Loucy (cell line): Measurements from ENCODE around the gene MAP3K20.

Source experiments
- H2AFZ ChIP-seq: fragments of 200-600 bp; sonication (generic); 2 replicates; pipeline ENCODE4 v1.6.0; 2016; ENCODE audit warnings: antibody characterized with exemption, mild to moderate bottlenecking, low read length, moderate library complexity
- H3F3A ChIP-seq: fragments of 200-600 bp; 2 replicates; pipeline ENCODE4 v1.6.0; 2016; ENCODE audit warnings: antibody characterized with exemption, low read depth, mild to moderate bottlenecking
- H3K27me3 ChIP-seq: fragments of 200-600 bp; sonication (generic); 2 replicates; pipeline ENCODE4 v1.6.1; 2014; ENCODE audit warnings: low read length, mild to moderate bottlenecking; ENCODE audit not compliant: insufficient read depth, poor library complexity, severe bottlenecking
- H3K36me3 ChIP-seq: fragments of 200-600 bp; sonication (generic); 2 replicates; pipeline ENCODE4 v1.6.1; 2016; ENCODE audit warnings: low read length; ENCODE audit not compliant: insufficient read depth
- H3K4me1 ChIP-seq: fragments of 200-600 bp; sonication (generic); 2 replicates; pipeline ENCODE4 v1.5.1; 2014; ENCODE audit warnings: low read length, mild to moderate bottlenecking; ENCODE audit not compliant: insufficient read depth, poor library complexity, severe bottlenecking
- H3K4me2 ChIP-seq: fragments of 200-600 bp; sonication (generic); 2 replicates; pipeline ENCODE4 v1.6.0; 2014; ENCODE audit warnings: antibody characterized with exemption, low read length, low read depth, mild to moderate bottlenecking; ENCODE audit not compliant: poor library complexity, severe bottlenecking
- H3K4me3 ChIP-seq: fragments of 200-600 bp; sonication (generic); 2 replicates; pipeline ENCODE4 v1.5.1; 2014; ENCODE audit warnings: low read length, mild to moderate bottlenecking, mixed read lengths; ENCODE audit not compliant: poor library complexity, severe bottlenecking
- H3K79me2 ChIP-seq: fragments of 200-600 bp; sonication (generic); 2 replicates; pipeline ENCODE4 v1.6.1; 2014; ENCODE audit warnings: low read length; ENCODE audit not compliant: insufficient read depth
- H3K9ac ChIP-seq: fragments of 200-600 bp; sonication (generic); 2 replicates; pipeline ENCODE4 v1.6.0; 2014; ENCODE audit warnings: mild to moderate bottlenecking, low read depth, low read length, moderate library complexity; ENCODE audit not compliant: poor library complexity, severe bottlenecking
- H3K9me2 ChIP-seq: fragments of 200-600 bp; sonication (generic); replicated peaks from 2 replicates; pipeline ENCODE4 v1.6.1; 2016; ENCODE audit warnings: low read depth, low read length, mixed read lengths
- H3K9me3 ChIP-seq: fragments of 200-600 bp; sonication (generic); 2 replicates; pipeline ENCODE4 v1.6.1; 2014; ENCODE audit warnings: mild to moderate bottlenecking, antibody characterized with exemption, low read length, low read depth; ENCODE audit not compliant: insufficient read depth
- H4K20me1 ChIP-seq: fragments of 200-600 bp; sonication (generic); 2 replicates; pipeline ENCODE4 v1.6.0; 2014; ENCODE audit warnings: antibody characterized with exemption, low read length, mild to moderate bottlenecking; ENCODE audit not compliant: insufficient read depth, poor library complexity, severe bottlenecking
- EZH2phosphoT487 ChIP-seq: fragments of 200-600 bp; IDR thresholded peaks from 2 replicates; pipeline ENCODE4 v1.6.1; 2018; ENCODE audit warnings: antibody characterized with exemption, mild to moderate bottlenecking, moderate library complexity, borderline replicate concordance
- TF ChIP-seq, protein P1 (sequence below): fragments of 200-600 bp; sonication (generic); conservative IDR thresholded peaks from 2 replicates; pipeline ENCODE4 v1.5.1; 2014; ENCODE audit warnings: mild to moderate bottlenecking, antibody characterized with exemption, low read length

MAP3K20 gene

DNA sequence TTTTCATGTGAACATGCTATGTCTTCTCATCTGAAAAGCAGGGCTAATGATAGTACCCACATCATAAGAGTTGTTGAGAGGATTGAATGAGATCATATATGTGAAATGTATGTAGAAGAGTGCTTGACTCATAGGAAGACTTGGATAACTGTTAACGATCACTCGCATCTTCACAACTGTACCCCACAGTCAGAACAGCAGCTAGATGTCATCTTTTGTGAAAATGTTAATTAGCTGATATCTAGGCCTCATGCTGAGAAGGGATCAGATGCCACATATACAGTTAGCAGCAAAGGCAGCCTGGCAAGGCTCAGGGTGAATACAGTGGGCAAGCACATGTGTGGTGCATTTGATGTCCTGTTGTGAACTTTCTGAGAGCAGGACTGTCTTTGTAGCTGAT is 24.2 kb downstream of the MAP3K20 start:
- Histone ChIP-seq H3K4me1 (no peaks in the 10 kb centered on the region), H4K20me1 (no peaks in the 10 kb centered on the region), H3K79me2 (no peaks in the 10 kb centered on the region), H3K4me2 (no peak overlapping the region), H3K27me3 (no peaks in the 10 kb centered on the region), H3K36me3 (no peaks in the 10 kb centered on the region), H3K4me3 (no peak overlapping the region), H2AFZ (no peak overlapping the region), H3K9me2 (no peaks in the 10 kb centered on the region), H3K9ac (no peak overlapping the region), H3K9me3 (no peaks in the 10 kb centered on the region), H3F3A (no peaks in the 10 kb centered on the region)
- TF ChIP-seq, protein P1, sequence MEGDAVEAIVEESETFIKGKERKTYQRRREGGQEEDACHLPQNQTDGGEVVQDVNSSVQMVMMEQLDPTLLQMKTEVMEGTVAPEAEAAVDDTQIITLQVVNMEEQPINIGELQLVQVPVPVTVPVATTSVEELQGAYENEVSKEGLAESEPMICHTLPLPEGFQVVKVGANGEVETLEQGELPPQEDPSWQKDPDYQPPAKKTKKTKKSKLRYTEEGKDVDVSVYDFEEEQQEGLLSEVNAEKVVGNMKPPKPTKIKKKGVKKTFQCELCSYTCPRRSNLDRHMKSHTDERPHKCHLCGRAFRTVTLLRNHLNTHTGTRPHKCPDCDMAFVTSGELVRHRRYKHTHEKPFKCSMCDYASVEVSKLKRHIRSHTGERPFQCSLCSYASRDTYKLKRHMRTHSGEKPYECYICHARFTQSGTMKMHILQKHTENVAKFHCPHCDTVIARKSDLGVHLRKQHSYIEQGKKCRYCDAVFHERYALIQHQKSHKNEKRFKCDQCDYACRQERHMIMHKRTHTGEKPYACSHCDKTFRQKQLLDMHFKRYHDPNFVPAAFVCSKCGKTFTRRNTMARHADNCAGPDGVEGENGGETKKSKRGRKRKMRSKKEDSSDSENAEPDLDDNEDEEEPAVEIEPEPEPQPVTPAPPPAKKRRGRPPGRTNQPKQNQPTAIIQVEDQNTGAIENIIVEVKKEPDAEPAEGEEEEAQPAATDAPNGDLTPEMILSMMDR, result no peak
- no peak for TF ChIP-seq EZH2phosphoT487

DNA sequence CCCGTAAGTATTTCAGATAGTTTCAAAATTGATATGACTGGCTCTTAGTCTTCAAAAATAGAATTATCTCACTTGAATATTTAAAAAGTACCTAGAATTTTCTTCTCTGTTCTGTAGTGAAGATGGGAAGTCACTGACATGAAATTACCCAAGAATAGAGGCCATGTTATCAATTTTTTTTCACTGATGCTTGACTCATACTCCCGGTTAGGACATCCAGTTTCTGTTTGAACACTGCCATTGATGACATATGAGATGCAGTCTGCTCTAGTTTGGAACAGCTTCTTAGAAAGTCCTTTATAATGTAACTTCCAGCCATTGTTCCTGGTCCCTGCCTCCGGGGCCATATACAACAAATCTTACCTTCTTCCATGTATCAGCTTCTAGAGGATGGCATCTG is 26.0 kb downstream of the MAP3K20 start:
- H3K27me3 ChIP-seq, result no peaks in the 10 kb centered on the region
- H3K4me1 ChIP-seq, result no peaks in the 10 kb centered on the region
- H3K9ac ChIP-seq, result no peak overlapping the region
- H3F3A ChIP-seq, result no peaks in the 10 kb centered on the region
- no peaks in the 10 kb centered on the region for H3K79me2 ChIP-seq
- H3K9me2 ChIP-seq, result no peaks in the 10 kb centered on the region
- H3K4me2 ChIP-seq, result no peak overlapping the region
- TF ChIP-seq, protein P1, result no peak
- no peak for TF ChIP-seq EZH2phosphoT487
- H2AFZ ChIP-seq, result no peak overlapping the region
- H4K20me1 ChIP-seq, result no peaks in the 10 kb centered on the region
- H3K4me3 ChIP-seq, result no peak overlapping the region
- no peaks in the 10 kb centered on the region for H3K9me3 ChIP-seq
- H3K36me3 ChIP-seq, result no peaks in the 10 kb centered on the region

DNA sequence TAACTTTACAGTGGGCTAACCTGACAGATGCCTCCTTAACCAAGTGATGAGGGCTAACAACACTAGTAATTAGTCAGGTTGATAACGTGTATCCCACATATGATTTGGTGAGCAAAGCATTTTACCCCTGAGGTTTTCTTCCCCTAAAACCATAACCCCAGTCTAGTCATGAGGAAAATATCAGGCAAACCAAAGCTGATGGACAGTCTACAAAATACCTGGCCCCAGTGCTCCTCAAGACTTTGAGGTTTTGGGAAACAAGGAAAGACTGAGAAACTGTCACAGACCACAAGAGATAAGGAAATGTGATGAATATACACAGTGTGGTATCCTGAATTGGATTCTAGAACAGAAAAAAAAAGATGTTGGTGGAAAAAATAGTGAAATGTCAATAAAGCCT is 28.5 kb downstream of the MAP3K20 start:
- Histone ChIP-seq H3K4me3 (no peak overlapping the region), H3K4me2 (no peak overlapping the region), H3K9ac (no peak overlapping the region), H3K9me2 (no peaks in the 10 kb centered on the region), H3K9me3 (no peaks in the 10 kb centered on the region), H3K27me3 (no peaks in the 10 kb centered on the region), H3K79me2 (no peaks in the 10 kb centered on the region), H4K20me1 (no peaks in the 10 kb centered on the region), H3K36me3 (no peaks in the 10 kb centered on the region), H3K4me1 (no peaks in the 10 kb centered on the region), H2AFZ (no peak overlapping the region), H3F3A (no peaks in the 10 kb centered on the region)
- no peak for TF ChIP-seq EZH2phosphoT487
- TF ChIP-seq, protein P1, result no peak
